HL-60 (cell line): ENCODE measurements around the gene THEM4.

ENCODE experiments used
- CTCF ChIP-seq: IDR thresholded peaks from one replicate; pipeline ENCODE4 v1.5.1; 2011; ENCODE audit warnings: low read length, control low read depth, inconsistent platforms; ENCODE audit not compliant: insufficient read depth
- GABPA ChIP-seq: IDR thresholded peaks from 2 replicates; pipeline ENCODE4 v1.6.1; 2012; ENCODE audit warnings: low read depth
- POLR2AphosphoS5 ChIP-seq: IDR thresholded peaks from 2 replicates; pipeline ENCODE4 v1.6.1; 2012; ENCODE audit warnings: low read depth
- REST ChIP-seq: IDR thresholded peaks from 2 replicates; pipeline ENCODE4 v1.6.1; 2012; ENCODE audit warnings: low read depth; ENCODE audit not compliant: insufficient replicate concordance
- SPI1 ChIP-seq: IDR thresholded peaks from 2 replicates; pipeline ENCODE4 v1.6.1; 2012; ENCODE audit warnings: low read depth, mild to moderate bottlenecking, borderline replicate concordance

GRCh38 chr1:151846686-151847237 is 62.5 kb downstream of the THEM4 start:
- TF ChIP-seq CTCF (no peak), REST (no peak), SPI1 (no peak), POLR2AphosphoS5 (no peak), GABPA (no peak)
